Nephron progenitor cell (in vitro differentiated cells): ENCODE results near the gene GPR183.
A peak's percentile ranks its signal among the peaks of the same experiment; 100 is the strongest.

Source experiments
- DNase-seq: peaks from one replicate; pipeline ENCODE4 v3.0.0; 2021
- H3K27ac Mint-ChIP-seq: 2 replicates; pipeline ENCODE4 v1.8.0; 2021; ENCODE audit warnings: mild to moderate bottlenecking, moderate library complexity, mixed read lengths
- H3K27me3 Mint-ChIP-seq: 2 replicates; pipeline ENCODE4 v1.8.0; 2021; ENCODE audit warnings: mild to moderate bottlenecking, low read depth, mixed read lengths; ENCODE audit not compliant: poor library complexity
- H3K36me3 Mint-ChIP-seq: 2 replicates; pipeline ENCODE4 v1.8.0; 2021; ENCODE audit warnings: low read depth, mixed read lengths
- H3K4me1 Mint-ChIP-seq: 2 replicates; pipeline ENCODE4 v1.8.0; 2021; ENCODE audit warnings: mixed read lengths
- H3K4me3 Mint-ChIP-seq: 2 replicates; pipeline ENCODE4 v1.8.0; 2021; ENCODE audit warnings: mild to moderate bottlenecking, moderate library complexity, mixed read lengths
- H3K9me3 Mint-ChIP-seq: 2 replicates; pipeline ENCODE4 v1.8.0; 2021; ENCODE audit warnings: mild to moderate bottlenecking, moderate library complexity, mixed read lengths
- TF ChIP-seq, protein P1 (sequence below): fragments of 200-600 bp; sonication (generic); IDR thresholded peaks from 2 replicates; pipeline ENCODE4 v1.5.0; 2021; ENCODE audit warnings: antibody characterized with exemption

Gene GPR183, protein sequence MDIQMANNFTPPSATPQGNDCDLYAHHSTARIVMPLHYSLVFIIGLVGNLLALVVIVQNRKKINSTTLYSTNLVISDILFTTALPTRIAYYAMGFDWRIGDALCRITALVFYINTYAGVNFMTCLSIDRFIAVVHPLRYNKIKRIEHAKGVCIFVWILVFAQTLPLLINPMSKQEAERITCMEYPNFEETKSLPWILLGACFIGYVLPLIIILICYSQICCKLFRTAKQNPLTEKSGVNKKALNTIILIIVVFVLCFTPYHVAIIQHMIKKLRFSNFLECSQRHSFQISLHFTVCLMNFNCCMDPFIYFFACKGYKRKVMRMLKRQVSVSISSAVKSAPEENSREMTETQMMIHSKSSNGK

DNA sequence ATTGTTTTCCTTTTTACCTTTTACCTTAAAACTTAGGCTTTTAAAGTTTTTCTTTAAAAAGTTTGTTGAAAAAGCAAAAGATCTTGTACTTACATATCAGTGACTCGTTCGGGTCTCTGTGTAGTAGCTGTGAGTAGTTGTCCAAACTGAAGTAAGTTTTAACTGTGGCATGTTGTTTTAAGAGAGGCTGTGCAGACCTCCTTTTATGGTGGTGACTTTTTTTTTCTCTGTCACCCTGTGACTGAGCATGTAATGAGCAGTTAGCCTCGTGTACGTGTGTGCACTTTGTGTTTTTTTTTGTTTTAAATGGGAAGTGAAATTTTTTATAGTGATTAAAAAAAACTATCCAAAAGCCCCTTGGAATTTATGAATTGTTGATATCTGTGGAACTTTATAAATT, at the start of gene GPR183:
TSS of gene GPR183 (minus strand) at position 153 of the 400 bp plus-strand sequence. CDS start 11,254 bp downstream, outside the sequence.
- H3K27ac Mint-ChIP-seq: peak within 1 kb of the TSS; percentile 91
- peaks cover 52% of the 10 kb centered on the region for H3K4me1 Mint-ChIP-seq
- H3K4me3 Mint-ChIP-seq: peak within 1 kb of the TSS; percentile 62
- DNase-seq: no peak
- no peaks in the 10 kb centered on the region for H3K27me3 Mint-ChIP-seq
- TF ChIP-seq, protein P1, sequence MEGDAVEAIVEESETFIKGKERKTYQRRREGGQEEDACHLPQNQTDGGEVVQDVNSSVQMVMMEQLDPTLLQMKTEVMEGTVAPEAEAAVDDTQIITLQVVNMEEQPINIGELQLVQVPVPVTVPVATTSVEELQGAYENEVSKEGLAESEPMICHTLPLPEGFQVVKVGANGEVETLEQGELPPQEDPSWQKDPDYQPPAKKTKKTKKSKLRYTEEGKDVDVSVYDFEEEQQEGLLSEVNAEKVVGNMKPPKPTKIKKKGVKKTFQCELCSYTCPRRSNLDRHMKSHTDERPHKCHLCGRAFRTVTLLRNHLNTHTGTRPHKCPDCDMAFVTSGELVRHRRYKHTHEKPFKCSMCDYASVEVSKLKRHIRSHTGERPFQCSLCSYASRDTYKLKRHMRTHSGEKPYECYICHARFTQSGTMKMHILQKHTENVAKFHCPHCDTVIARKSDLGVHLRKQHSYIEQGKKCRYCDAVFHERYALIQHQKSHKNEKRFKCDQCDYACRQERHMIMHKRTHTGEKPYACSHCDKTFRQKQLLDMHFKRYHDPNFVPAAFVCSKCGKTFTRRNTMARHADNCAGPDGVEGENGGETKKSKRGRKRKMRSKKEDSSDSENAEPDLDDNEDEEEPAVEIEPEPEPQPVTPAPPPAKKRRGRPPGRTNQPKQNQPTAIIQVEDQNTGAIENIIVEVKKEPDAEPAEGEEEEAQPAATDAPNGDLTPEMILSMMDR: no peak
- H3K9me3 Mint-ChIP-seq: no peaks in the 10 kb centered on the region
- peaks cover 13% of the 10 kb centered on the region for H3K36me3 Mint-ChIP-seq

DNA sequence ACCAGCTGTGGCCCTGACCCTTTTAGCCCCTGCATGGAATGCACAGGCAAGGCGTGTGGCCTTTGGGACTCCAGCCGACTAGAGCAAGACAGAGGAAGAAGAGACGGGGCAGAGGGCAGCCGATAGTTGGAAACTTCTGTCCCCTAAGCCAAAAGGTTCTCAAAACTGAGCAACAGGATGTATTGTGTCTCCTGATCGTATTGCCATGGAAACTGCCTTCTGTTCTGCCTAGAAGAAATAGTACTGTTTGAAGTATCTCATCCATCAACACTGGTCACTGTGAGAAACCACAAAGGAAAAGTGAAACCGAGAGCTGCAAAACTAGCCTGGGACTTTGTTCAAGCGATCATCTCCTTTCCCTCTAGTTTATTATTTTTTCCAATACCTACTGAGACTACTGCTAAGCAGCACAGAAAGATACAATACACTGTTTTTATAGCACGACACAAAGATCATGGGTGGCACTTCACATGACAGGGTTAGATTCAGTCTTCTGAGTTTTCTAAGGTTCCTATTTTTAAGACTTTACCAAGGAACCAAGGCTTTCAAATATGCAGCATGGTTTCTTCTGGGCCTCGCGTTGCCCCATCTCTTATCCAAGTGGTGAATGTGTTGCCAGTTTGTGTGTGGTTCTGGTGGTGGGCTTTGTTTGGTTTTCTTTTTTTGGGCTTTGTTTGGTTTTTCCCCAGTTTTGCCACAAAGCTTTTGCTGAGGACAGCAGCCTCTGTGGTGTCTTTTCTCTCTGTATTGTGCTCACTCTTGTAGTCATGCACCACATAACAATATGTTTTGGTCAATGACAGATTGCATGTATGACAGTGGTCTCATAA, 49.3 kb upstream of the GPR183 start:
- TF ChIP-seq, protein P1: no peak
- Mint-ChIP-seq H3K27me3 (no peaks in the 10 kb centered on the region), H3K4me1 (peaks cover 82% of the 10 kb centered on the region), H3K27ac (peak overlapping the region; percentile 87), H3K9me3 (no peaks in the 10 kb centered on the region), H3K4me3 (peak overlapping the region; percentile 30), H3K36me3 (peaks cover 69% of the 10 kb centered on the region)
- DNase-seq: peak; percentile 34

DNA sequence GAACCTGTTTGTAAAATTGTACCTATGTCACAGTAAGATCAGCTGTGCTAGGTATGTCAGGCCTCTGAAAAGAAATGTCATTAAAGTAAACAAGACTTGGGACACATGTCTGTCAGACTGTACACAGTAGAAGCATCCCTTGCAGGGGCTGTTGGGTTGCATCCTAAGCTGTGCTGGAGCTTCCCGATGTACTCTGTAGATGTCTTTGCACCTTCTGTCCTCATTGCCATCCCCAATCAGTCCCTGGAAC, 48.7 kb upstream of the GPR183 start:
- Mint-ChIP-seq H3K4me3 (peak overlapping the region; percentile 30), H3K4me1 (peaks cover 84% of the 10 kb centered on the region), H3K27ac (peak overlapping the region; percentile 87)

DNA sequence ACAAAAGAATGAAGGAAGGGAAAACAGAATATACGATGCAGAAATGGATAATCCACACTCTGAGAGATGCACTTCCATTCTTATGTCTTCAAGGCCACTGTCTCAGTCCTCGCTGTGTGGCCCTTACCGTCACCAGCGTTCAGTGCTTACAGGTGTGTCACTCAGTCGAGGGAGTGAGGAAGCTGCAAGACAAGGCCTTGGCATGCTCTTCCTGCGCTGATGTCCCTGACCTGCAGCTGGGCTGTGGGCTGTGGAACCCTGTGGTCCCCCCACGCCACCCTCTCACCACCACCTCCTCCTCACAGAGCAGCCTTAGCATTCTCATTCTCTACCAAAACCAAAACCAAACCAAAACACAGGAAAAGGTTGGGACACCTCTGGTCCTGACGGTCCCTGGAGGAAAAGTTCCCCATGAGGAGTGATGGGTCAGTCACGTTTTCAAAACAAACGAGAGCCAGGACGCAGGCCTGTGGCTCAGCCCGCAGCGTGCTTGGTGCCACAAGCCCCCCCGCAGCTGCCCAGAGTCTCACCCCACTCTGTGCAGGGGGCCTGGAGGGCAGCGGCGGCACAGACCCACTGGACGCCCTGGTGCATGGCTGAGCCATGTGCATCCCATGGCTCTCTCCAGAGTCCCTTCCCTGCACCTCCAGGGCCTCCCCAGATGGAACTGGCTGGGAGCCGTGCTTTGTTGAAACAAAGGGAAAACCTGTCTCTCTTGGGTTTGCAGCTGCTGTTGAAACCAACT, 48.2 kb upstream of the GPR183 start:
- Mint-ChIP-seq H3K36me3 (peaks cover 59% of the 10 kb centered on the region), H3K4me1 (peaks cover 84% of the 10 kb centered on the region), H3K27ac (peak overlapping the region; percentile 95), H3K9me3 (no peaks in the 10 kb centered on the region), H3K27me3 (no peaks in the 10 kb centered on the region), H3K4me3 (peak overlapping the region; percentile 30)
- no peak for DNase-seq
- TF ChIP-seq, protein P1: no peak

More for the DNA sequence above, 48.7 kb upstream of the GPR183 start:
- no peak for DNase-seq
- H3K36me3 Mint-ChIP-seq: peaks cover 64% of the 10 kb centered on the region
- H3K27me3 Mint-ChIP-seq: no peaks in the 10 kb centered on the region
- H3K9me3 Mint-ChIP-seq: no peaks in the 10 kb centered on the region
- TF ChIP-seq, protein P1: no peak

DNA sequence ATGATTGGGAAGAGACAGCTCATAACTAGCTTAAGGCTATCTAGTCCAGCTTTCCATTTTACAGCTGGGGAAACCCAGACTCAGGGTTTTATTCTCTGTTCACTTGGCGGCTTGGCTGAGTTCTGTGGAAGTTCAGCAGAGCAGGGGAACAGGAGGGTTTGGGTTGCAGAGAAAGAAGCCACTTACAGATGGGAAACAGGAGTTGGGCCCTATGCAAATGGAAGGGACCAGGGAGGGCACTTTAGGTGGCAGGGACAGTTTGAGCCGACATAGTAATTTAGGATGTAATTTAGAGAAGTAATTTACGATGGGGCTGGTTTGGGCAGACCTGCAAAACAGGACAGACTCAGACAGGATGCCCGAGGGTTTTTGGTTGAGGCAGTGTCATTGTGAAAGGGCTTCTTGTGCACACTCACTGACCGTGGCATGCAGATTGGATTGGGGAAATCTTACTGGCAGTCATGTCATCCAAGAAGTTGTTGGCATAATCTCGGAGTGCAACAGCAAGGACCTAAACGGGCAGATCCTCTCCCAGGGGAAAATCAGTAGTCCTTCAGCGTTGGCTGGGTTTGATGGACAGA, 47.3 kb upstream of the GPR183 start:
- peaks cover 87% of the 10 kb centered on the region for H3K4me1 Mint-ChIP-seq
- H3K4me3 Mint-ChIP-seq: peak overlapping the region; percentile 14
- DNase-seq: no peak
- H3K36me3 Mint-ChIP-seq: peaks cover 51% of the 10 kb centered on the region
- no peaks in the 10 kb centered on the region for H3K9me3 Mint-ChIP-seq
- TF ChIP-seq, protein P1: no peak
- H3K27ac Mint-ChIP-seq: peak overlapping the region; percentile 95
- H3K27me3 Mint-ChIP-seq: no peaks in the 10 kb centered on the region
